SKM-1 treated with dmso at 0.1 percent for 144 hours (cell line): ENCODE measurements around the gene SHB.

Source experiments
- DNase-seq: peaks from one replicate; lab custom pipeline; 2025; ENCODE audit not compliant: unreplicated experiment; lab: John Stamatoyannopoulos, UW

SHB gene

GRCh38 chr9:38026021-38026809, 42.8 kb downstream of the SHB start:
- no peak for DNase-seq

GRCh38 chr9:38025166-38025565, 43.9 kb downstream of the SHB start:
- no peak for DNase-seq

- no peak for DNase-seq
Observed at GRCh38 chr9:38024036-38024681, 44.9 kb downstream of the SHB start.

DNA sequence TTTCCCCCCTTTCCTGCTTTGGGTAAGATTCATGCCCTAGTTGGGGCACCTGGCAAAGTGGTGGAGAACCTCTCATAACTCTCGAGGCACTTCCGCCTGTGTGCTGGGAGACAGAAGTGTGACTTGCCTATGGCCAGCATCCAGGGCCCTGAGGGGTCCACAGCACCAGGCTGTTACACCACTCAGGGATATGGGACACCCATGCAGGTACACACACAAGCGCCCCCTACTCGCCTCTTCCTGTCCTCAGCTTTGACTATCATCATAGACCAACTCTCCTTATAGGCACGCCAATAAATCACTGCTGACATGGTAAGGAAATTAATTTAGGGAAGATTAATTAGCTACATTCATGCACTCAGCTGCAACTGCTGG, 45.4 kb downstream of the SHB start:
- DNase-seq = no peak

GRCh38 chr9:38022995-38023394, 46.0 kb downstream of the SHB start:
- DNase-seq = no peak

- no peak for DNase-seq
Observed at GRCh38 chr9:38022203-38022895, 46.7 kb downstream of the SHB start.

GRCh38 chr9:38020151-38021076, 48.6 kb downstream of the SHB start:
- peak; percentile 29 for DNase-seq

DNA sequence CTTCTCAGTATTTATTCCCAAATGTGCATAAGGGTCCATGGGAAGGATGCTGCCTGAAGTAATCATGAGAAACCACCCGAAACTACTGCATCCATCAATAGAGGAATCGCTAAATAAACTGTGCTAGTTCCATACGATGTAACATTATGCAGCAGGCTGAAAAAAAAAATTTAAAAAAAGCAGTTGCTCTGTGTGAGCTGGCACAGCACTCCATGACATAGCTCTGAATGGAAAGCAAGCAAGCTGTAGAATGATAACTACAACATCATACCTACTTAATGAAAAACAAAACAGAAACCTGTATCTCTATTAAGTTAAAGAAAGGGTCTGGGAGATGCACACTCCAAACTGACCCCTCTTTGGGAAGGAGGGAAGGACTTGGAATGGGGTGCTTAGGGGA, 49.3 kb downstream of the SHB start:
- no peak for DNase-seq

GRCh38 chr9:38018958-38019602, 49.9 kb downstream of the SHB start:
- DNase-seq = no peak

- no peak for DNase-seq
Observed at GRCh38 chr9:38018241-38018957, 50.6 kb downstream of the SHB start.

DNA sequence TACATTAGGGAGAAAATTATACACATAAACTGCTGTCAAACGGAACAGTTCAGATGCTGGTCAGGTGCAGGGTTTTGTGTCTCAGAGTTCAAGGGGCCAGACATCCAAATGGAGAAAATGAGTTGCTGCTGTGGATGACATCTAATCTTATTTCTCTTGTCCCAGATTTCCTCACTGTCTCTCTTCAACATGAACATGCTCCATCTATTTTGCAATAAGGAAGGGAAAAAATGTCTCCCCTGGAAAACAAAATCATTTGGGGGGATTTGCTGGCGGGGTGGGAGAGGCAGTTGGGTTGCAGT, 51.2 kb downstream of the SHB start:
- no peak for DNase-seq

DNA sequence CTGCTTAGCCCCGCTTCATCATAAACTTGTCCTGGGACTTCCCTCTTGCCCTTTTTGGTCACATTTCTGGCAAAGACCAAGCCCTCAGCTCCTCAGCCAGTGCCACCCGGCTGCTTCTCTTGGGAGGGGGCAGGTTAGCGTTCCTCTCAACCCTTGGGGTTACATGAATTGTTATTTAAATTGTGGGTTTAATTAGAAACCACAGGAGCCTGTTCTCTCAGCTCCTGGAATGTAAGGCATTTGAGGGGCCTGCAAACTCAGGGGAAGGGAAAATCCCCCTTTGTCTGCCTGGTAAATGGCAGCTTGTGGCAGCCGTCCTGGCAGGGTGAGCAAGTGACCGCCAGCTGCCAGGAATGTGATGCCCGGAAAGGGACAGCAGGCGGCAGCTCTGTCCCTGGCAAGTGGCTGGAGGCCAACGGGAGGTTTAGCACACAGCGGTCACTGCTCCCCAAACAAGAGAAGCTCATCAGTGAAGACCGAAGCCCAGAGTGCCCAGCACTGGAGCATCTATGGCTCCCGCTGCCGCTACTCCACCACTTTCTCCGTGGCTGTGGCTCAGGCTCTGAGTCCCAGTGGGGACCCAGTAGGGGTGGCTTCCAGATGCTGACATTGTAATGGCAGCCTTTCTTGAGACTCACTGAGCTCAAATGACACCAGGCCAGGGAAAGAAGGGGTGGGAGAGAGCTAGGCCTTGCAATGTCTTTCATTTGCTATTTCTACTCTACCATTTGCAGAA, 51.7 kb downstream of the SHB start:
- no peak for DNase-seq

- DNase-seq = no peak
Observed at GRCh38 chr9:38016375-38017135, 52.5 kb downstream of the SHB start.

GRCh38 chr9:38015906-38016305, 53.1 kb downstream of the SHB start:
- no peak for DNase-seq

- no peak for DNase-seq
Observed at GRCh38 chr9:38015266-38015665, 53.8 kb downstream of the SHB start.

DNA sequence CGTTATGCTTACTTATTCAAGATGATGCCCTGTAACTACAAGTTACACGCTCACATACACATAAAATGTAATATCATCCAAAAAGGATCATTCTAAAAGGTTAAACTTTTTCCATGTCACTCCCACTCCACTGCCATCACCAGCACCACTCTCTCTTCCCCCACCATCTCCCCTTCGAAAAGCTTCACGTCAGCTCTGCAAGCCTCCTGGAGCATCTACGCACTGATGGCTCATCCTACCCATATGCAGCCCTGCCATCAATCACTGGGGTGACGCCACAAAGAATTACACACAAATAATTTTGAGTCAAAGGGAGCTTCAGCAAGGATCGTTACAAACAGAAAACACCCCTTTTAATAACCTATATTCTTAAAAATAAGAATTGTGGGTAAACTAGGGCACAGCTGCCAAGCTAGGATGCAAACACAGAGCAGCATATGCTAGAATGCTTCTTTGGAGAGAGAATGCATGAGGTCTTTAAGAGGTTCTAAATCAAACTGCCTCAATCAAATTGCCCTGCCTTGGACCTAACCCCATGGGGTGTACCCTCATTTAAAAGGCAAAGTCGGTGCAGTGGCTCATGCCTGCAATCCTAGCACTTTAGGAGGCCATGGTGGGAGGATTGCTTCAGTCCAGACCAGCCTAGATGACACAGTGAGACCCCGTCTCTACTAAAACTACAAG, 56.1 kb downstream of the SHB start:
- no peak for DNase-seq

- no peak for DNase-seq
Observed at GRCh38 chr9:38011991-38012390, 57.0 kb downstream of the SHB start.
